HG03139 (cell line): ENCODE data around the gene APBB2.
"Not testable (repeated sequence)": the region's sequence is repeated elsewhere in the genome, so short reads cannot be mapped to it uniquely, and the experiment has no call there.

Experiments used
- ATAC-seq: cut with Tn5 transposase; IDR thresholded peaks from one replicate; pipeline ENCODE4 v1.9.1; 2021; ENCODE audit not compliant: unreplicated experiment

The APBB2 gene

DNA sequence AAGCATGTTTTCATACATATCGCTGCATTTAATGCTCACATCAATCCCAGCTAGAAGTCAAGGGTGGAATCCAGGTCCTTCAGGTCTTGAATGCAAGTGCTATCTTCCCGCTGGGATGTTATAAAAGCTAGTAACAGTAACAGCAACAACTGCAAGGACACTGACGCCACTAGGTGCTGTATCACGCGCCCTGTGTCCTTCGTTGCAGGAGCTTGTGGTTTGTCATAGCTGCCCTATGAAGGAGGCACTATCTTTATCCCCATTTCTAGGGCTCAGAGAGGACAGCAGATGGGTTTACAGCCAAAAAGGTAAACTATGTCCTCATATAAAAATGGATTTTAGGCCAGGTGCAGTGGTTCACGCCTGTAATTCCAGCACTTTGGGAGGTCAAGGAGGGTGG lies 261.7 kb downstream of the APBB2 start:
- no peak for ATAC-seq

DNA sequence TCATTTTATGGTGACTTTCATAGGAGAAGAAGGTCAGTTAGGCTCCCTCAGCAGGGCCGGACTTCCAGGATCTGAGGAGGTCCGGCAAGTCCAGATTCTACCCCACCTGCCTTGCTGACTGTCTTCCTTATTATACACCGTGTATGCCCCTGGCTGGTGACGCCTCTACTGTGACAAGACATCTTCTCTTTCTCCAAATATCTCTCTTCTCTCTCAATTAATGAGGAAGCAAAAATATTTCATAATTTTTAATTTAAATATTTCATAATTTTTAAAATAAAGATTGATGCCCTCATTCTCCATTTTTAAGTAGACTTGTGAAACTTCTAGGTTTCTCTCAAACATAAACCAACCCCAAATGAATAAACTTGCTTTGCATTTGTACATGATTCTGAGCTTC lies 262.1 kb downstream of the APBB2 start:
- ATAC-seq: no peak

DNA sequence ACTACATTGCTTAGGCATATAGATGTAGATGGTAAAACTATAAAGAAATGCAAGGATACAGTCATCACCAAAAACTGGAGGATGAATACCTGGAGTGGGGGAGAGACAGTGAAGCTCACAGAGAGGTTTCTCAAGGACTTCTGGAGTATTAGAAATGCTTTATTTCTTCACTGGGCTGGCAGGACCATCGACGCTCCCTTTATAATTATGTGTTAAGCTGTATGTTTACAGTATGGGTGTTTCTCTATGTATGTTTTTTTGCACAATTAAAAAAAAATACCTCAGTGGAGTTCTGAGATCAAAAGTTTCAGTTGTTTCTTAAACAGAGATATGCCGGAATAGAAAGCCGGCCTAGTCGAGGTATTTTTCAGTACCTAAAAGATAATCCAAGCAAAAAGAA lies 263.3 kb downstream of the APBB2 start:
- ATAC-seq: no peak

DNA sequence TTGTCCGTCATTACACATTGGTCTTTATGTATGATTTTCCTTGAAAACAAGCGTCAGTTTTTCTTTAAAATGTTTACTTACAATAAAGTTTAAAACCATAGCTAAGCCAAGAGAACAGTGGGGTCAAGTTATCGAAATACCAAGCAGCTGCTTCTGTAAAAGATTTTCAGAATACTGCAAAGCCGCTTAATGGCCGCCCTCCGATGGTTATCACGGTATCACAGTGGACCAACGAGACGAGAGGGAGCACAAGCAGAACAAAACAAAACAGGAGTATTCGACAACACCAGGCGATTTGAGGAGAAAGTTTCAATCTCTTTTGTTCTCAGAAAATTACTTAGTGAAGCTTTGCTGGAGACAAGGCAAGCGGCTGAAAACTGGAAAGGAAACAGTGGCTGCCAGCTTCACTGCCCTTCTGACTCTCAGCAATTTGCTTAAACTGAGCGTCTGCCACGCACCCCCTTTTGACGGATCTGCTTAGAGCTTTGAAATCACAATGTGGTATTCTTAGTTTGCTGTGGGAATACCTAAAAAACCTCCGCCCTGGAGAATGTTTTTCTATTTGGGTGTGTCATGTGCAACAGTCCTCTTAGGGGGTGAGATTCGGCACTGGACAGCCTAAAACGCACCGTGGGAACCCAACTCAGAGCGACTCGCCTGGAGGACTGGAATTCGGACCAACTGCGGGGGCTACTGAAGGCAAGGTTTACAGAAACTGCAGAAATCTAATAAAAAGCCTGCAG lies 264.8 kb downstream of the APBB2 start:
- no peak for ATAC-seq

DNA sequence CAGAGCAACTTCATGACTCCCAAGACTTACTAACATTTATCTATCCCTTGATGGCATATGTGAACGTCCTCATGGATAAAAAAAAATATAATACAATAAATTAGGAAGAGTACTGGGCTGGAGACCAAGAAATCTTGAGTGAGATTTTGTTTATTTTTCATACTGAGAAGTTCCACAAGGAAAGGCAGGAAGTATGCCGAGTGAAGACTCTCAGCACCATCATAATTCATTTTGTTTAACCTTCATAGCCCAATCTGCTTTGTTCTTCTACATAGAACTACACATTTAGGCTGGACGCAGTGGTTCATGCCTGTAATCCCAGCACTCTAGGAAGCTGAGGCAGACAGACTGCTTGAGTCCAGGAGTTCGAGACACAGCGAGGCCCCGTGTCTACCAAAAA lies 266.3 kb downstream of the APBB2 start:
- no peak for ATAC-seq

DNA sequence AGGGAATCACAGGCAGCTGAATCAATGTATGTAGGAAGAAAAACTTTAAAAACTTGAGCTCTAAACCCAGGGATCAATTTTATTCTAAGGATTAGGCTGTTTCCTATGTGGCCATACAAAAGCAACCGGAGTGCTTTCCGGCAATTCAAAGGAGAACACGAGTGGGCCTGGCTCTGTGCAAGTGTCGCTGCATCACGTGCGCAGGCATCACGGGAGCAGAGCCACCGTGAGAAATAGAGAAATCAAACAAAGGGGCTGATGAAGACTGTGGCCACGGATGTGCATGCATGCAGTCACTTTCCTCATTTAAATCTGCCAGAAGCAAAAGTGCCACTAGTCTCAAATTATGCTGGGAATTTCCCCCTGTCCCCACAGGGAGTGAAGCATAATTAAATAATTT lies 267.7 kb downstream of the APBB2 start:
- ATAC-seq: no peak

DNA sequence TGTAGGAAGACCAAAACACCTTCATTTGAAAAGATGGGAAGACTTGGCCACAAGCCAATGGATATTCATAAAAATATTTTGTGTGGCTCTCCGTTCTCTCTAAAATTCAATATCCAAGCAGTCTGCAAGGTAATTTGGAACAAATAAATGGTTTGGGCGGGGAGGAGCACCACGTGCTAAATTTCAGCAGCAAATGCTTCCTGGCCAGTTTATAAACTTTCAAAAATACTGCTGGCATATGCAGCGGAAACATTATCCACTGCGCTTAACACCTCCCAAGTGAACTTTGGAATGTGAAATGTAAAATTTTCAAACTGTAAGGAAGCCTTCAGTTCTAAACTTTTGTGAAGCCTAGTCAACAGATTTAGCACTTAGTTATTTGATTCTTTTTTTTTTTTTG lies 273.6 kb downstream of the APBB2 start:
- ATAC-seq: no peak

DNA sequence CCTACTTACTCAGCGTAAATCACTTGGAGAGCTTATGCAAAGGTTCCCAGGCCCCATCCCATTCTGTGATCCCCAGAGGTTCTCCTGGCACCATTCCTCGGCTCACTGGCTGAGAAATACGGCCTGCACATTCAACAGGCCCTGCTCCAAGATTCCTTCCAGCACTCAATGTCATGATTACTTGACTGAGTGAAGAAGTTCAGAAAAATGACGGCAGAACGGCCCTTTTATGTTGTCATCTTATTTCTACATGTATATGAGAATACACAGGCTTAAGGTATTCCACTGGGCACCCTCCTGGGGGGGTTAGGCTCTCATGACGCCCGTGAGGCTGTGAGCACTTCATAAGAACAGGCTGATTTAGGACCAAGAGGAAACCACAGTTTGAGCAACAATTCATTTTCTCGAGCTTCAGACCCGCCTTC lies 274.0 kb downstream of the APBB2 start:
- ATAC-seq: no peak

DNA sequence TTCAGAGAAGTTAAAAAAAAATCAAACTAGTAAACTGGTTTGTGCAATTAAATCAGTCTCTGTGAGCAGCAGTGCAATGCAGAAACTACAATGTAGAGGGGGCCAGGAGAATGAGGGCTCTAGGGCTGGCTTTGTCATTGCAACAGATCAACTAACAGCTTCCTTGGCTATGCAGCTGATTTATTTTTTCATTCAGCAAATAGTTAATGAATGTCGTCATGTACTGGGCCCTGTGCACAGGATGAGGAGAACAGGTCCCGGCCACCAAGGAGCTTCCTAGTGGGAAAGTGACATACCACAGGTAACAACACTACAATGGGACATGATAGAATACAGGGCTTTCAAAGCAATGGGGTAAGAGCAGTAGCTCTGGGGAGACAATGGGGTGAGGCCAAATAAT lies 274.5 kb downstream of the APBB2 start:
- no peak for ATAC-seq

DNA sequence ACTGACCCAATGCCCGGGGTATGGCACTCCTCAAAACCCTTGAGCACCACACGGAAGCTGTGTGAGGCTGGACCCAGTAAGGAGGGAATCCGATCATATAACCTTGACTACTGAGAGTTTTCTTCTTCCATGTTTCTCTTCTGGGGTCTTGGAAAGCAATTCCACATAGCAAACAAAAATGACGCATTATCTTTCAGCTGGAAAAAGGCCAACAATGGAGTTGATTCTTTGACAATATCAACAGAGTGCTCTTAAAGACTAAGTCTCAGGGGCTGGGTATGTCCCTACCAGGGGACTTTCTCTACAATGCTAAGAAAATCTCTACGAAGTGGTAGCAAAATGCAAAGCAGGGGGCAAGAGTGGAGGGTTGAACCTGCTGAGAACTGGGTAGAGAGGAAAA lies 276.0 kb downstream of the APBB2 start:
- no peak for ATAC-seq

DNA sequence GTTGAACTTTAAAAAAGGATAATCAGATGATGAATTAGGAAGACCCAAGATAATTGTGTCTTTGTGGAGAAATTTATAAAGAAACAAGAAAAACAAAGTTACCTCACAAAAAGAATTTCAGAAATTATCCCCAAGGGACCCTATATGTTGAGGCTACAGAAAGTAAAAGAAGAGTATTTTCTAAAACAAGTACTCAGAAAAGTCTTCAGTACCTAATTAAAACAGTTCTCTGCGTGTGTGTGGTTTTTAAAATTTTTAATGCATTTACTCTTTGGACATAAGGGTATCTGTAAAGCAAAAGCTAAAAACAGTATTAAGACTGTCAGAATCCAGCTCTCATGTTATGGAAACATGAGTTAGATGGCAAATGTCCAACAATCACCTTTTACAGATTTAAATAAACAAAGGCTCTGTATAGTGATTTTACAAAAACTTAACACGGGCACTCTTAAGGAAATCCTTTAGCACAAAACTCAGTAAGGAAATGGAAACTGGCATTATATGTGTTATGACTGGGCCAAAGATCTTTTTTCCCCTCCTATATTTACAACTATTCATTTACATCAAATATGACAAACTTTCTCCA lies 277.1 kb downstream of the APBB2 start:
- no peak for ATAC-seq

DNA sequence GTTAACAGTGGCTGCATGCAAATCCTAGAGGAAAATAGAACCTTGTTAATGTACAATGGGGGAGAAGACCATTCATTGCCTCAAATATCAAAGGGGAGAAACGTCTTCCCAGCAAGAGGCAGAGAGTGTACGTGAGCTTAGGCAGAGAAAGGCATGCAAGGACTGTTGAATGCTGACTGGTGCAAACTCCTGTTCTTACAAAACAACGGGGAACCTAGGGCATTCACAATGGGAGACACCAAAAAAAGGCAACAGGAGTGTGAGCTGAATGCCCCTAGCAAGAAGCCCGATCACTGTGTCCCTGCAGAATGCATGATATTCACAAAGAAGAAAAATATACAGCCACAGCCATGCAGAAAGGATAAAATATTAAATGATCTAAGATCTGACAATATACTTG lies 279.7 kb downstream of the APBB2 start:
- no peak for ATAC-seq

DNA sequence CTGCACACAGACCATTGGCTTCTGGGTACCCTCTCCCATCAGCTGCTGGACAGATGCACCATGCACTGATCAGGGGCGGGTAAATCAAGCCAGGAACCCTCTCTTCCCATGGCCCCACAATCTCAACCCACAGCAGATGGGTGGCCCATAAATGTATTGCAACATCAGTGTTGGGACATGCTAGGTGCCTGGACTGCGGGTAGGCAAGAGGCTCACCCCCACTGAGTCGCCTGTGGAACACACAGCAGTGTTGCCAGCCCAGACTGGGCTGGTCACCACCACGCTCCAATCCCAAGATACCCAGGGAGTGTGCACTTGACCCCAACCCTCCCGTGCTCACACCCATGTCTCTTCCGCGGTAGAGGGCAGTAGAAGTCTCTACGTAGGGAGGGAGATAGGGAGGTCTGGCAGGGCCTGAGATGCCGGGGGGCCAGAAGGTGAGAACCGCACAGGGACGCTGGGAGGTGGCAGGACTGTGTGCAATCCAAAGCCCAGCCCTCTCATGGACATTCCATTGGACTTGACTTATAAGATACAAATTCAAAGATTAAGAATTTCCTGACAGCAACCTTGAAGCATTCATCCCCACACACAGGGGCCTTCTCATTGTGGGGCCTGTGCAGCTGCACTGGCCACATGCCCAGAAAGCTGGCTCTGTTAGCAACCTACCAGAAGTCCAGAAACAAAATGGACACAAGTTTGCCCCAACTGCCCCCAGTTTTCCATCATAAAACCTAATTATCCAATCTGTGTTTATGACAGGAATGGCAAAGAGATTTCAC lies 280.9 kb downstream of the APBB2 start:
- no peak for ATAC-seq

DNA sequence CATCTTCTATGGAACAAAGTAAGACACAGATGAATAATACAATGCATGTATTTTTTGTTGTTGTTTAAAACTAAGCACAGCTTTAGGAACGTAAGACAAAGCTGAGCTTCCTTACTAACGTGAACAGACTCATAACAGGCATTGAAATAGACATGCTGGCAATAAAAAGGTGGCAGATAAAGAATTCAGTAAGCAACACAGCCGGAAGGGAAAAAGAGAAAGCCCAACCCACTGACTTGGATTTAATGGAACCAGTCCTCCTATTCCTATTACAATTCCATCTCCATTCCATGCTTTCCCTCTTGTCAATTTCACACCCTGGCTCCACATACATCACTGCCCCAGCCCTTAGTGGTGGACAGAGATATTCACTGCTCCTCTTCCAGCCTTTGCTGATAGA lies 282.5 kb downstream of the APBB2 start:
- ATAC-seq: no peak

DNA sequence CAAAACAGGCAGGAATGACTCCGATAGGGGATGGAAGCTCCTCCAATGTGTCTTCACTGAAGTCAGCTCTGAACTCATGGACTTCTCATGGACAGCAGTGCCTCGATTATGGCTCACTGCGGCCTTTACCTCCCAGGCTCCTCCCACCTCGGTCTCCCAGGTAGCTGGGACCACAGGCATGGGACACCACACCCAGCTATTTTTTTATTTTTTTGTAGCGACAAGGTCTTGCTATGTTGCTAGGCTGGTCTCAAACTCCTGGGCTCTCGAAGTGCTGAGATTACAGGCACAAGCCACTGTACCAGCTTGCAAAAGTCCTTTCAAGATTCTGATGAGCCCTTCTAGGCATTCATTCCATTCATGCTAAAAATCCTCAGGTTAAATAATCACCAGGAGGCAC lies 283.1 kb downstream of the APBB2 start:
- ATAC-seq: no peak

DNA sequence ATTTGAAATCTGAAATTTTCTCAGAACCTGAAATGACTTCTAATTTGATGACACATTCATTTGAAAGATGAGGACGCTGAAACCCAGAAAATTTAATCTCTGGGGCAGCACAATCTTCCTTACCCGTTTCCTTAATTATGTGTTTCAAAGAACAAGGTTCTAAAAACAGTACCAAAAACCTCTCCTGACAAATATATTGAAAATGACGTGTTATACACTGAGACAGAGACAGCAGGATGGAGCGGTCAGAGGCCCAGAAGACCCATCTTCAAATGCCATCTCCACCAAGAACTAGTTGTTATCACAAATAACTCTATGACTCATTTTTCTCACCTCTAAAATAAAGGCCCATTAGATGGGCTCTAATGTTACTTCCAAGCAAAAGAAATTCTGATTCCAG lies 287.3 kb downstream of the APBB2 start:
- no peak for ATAC-seq

DNA sequence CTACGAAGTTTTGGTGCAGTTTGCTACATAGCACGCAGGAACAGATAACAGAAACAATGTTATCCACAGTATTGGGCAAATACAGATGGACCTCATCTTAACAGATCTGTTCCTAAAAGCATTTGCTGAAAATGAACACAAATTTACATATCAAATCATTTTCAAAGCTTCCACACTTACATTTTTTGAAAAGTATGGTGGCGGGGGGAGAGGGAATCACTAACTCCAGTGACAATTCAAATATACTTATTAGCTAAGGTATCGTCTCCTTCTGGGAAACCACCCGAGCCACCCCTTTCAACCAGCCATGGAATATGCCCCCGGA lies 289.6 kb downstream of the APBB2 start:
- no peak for ATAC-seq

DNA sequence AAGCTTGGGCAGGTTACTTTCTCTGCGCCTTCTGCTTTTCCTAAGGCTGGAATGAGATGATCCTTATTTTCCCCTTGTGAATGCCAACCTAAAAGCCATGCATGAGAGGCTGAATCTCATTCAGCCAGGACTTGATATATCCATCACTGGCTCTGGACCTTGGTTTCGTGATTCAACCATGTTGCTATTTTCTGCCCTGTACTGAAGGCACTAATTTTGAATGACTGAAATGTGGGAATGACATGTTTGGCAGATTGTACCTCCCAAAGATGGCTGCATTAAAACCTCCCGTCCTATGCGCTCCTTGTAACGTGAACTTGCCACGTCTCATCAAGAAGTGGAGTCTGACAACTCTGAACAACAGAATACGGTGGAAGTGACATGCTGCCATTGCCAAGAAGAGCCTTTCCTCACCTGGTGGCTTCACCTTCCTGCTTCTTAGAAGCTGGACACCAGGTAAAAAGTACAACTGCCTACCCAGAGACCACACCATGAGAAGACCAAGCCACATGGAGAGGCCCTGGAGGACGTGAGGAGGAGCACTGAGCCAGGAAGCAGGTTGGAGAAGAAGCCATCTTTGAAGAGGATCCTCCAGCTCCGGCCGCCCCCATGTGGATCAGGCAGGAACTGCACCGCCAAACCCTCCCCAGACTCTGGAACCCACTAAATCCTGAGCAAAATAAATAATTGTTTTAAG lies 290.1 kb downstream of the APBB2 start:
- ATAC-seq: peak; percentile 78

DNA sequence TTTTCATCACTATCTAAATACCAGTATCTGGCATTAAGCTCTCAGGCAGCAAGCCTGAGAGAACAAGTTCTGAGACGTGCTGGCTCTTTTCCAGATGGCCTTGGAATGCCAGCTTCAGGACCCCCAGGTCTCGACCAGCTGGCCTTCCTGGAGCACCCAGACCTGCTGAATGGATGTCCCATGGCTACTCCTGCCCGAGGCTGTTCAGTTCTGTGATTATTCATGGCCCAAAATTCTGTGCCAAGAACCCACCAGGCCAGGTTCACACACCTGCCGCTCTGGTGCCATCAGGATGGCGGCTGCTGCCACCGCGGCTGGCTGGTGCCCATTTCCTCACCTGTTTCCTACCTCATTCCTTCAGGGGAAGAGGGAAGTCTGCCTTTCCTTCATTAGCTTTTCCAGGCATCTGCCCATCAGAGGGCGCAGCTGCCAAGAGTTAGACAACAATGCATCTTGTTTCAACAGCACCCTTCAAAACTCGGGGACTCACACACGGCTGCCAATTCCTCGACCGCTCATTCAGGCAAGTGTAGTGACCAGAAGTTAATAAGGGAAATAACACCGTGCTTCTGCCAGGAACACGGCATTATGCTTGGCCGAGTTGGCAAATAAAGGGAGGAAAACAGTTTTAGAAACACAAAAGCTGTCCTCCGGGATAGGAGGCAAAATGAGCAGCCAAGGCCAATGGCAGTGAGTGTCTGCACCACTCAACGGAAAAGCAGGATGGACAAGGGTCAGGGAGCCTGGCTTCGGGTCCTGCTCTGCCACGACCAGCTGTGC lies 290.8 kb downstream of the APBB2 start:
- ATAC-seq: no peak

DNA sequence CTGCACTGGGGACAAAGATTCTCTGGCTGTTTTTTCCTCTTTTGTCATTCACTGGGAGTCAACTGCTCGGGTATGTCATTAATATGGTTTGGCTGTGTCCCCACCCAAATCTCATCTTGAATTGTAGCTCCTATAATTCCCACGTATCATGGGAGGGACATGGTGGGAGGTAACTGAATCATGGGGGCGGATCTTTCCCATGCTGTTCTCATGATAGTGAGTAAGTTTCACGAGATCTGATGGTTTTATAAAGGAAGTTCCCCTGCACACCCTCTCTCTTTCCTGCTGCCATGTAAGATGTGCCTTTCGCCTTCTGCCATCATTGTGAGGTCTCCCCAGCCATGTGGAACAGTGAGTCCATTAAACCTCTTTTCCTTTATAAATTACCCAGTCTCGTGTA lies 294.4 kb downstream of the APBB2 start:
- ATAC-seq: not testable (repeated sequence)

DNA sequence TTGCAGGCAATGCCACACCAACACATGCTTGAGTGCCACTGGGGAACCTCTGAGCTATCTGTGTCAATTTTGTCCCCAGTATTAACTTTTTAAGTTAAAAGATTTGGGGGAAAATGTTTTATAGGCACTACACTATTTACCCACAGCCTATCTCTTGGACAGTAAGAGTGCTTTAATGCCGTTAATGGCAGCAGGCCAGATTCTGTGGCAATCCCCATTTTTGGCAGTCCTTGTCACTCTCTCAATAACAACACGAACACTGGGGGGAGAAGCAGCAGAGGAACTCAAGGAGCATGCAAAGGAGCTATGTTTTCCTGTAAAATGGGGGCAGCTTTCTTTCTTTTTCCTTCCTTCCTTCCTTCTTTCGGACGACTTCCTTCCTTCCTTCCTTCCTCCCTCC lies 296.0 kb downstream of the APBB2 start:
- no peak for ATAC-seq
